ENCODE data around the gene IFNG-AS1.

Gene IFNG-AS1

GRCh38 chr12:67952787-67953186 is 36.5 kb upstream of the IFNG-AS1 start:
- no peak for DNase-seq (ENCODE audit: low read depth)
- no peak overlapping the region for H3K4me3 ChIP-seq (ENCODE audit: low read depth, low read length)
- TF ChIP-seq CTCF (IDR thresholded peaks at IDR 0.05; ENCODE audit: low read depth, low read length, missing control alignments), result no peak

- no peak for TF ChIP-seq CTCF (IDR thresholded peaks at IDR 0.05; ENCODE audit: low read depth, low read length, missing control alignments)
- DNase-seq (ENCODE audit: low read depth), result no peak
- no peak overlapping the region for H3K4me3 ChIP-seq (ENCODE audit: low read depth, low read length)
Measured at GRCh38 chr12:67957383-67957782, 31.9 kb upstream of the IFNG-AS1 start.

- no peak for DNase-seq (ENCODE audit: low read depth)
- H3K4me3 ChIP-seq (ENCODE audit: low read depth, low read length), result no peak overlapping the region
- no peak for TF ChIP-seq CTCF (IDR thresholded peaks at IDR 0.05; ENCODE audit: low read depth, low read length, missing control alignments)
Measured at GRCh38 chr12:67958187-67958586, 31.1 kb upstream of the IFNG-AS1 start.

- no peak for DNase-seq (ENCODE audit: low read depth)
- no peak for TF ChIP-seq CTCF (IDR thresholded peaks at IDR 0.05; ENCODE audit: low read depth, low read length, missing control alignments)
- no peak overlapping the region for H3K4me3 ChIP-seq (ENCODE audit: low read depth, low read length)
Measured at GRCh38 chr12:67964456-67964855, 24.8 kb upstream of the IFNG-AS1 start.

GRCh38 chr12:67966560-67966959 is 22.7 kb upstream of the IFNG-AS1 start:
- TF ChIP-seq CTCF (IDR thresholded peaks at IDR 0.05; ENCODE audit: low read depth, low read length, missing control alignments), result no peak
- H3K4me3 ChIP-seq (ENCODE audit: low read depth, low read length), result no peak overlapping the region
- no peak for DNase-seq (ENCODE audit: low read depth)

GRCh38 chr12:67968321-67968720 is 20.9 kb upstream of the IFNG-AS1 start:
- H3K4me3 ChIP-seq (ENCODE audit: low read depth, low read length), result no peak overlapping the region
- no peak for TF ChIP-seq CTCF (IDR thresholded peaks at IDR 0.05; ENCODE audit: low read depth, low read length, missing control alignments)
- no peak for DNase-seq (ENCODE audit: low read depth)

GRCh38 chr12:67968725-67969124 is 20.5 kb upstream of the IFNG-AS1 start:
- H3K4me3 ChIP-seq (ENCODE audit: low read depth, low read length), result no peak overlapping the region
- TF ChIP-seq CTCF (IDR thresholded peaks at IDR 0.05; ENCODE audit: low read depth, low read length, missing control alignments), result no peak
- DNase-seq (ENCODE audit: low read depth), result no peak

Measured in GM12864 (cell line).